ENCODE results near the gene TMTC1. TPM values are rescaled to one million over a fixed set of nuclear protein-coding genes. Genes with fewer than 3 reads are reported as not detected.

Gene TMTC1
- total RNA-seq, 1 donor from 2014 or later = 16.1 TPM

GRCh38 chr12:29655861-29656260, 127.9 kb downstream of the TMTC1 start:
- no peaks in the 10 kb centered on the region for H3F3A ChIP-seq (ENCODE audit: low read depth)
- H3K9ac ChIP-seq = no peak overlapping the region
- H2AFZ ChIP-seq (replicated peaks) = no peak overlapping the region
- H3K4me2 ChIP-seq = no peak overlapping the region
- Mint-ChIP-seq H3K27ac (no peak overlapping the region), H3K36me3 (peaks cover 33% of the 10 kb centered on the region), H3K27me3 (ENCODE audit: insufficient read depth, low read depth) (no peaks in the 10 kb centered on the region), H3K4me1 (peaks cover 7% of the 10 kb centered on the region), H3K4me3 (no peak overlapping the region), H3K9me3 (peaks cover 2% of the 10 kb centered on the region)
- no peak overlapping the region for H3K4me3 ChIP-seq
- no peaks in the 10 kb centered on the region for H3K4me1 ChIP-seq
- no peaks in the 10 kb centered on the region for H4K20me1 ChIP-seq (ENCODE audit: low read depth)
- H3K27me3 ChIP-seq = no peaks in the 10 kb centered on the region
- H3K27ac ChIP-seq = no peak overlapping the region
- H3K36me3 ChIP-seq = no peaks in the 10 kb centered on the region
- H3K79me2 ChIP-seq (ENCODE audit: low read depth) = no peaks in the 10 kb centered on the region
- TF ChIP-seq EZH2 (IDR thresholded peaks at IDR 0.05) (no peak), EZH2phosphoT487 (IDR thresholded peaks at IDR 0.05) (no peak)
- TF ChIP-seq, protein P1, sequence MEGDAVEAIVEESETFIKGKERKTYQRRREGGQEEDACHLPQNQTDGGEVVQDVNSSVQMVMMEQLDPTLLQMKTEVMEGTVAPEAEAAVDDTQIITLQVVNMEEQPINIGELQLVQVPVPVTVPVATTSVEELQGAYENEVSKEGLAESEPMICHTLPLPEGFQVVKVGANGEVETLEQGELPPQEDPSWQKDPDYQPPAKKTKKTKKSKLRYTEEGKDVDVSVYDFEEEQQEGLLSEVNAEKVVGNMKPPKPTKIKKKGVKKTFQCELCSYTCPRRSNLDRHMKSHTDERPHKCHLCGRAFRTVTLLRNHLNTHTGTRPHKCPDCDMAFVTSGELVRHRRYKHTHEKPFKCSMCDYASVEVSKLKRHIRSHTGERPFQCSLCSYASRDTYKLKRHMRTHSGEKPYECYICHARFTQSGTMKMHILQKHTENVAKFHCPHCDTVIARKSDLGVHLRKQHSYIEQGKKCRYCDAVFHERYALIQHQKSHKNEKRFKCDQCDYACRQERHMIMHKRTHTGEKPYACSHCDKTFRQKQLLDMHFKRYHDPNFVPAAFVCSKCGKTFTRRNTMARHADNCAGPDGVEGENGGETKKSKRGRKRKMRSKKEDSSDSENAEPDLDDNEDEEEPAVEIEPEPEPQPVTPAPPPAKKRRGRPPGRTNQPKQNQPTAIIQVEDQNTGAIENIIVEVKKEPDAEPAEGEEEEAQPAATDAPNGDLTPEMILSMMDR (IDR thresholded peaks at IDR 0.05) = no peak
- H3K9me3 ChIP-seq (ENCODE audit: low read depth) = no peaks in the 10 kb centered on the region
- DNase-seq (ENCODE audit: low spot score) = no peak

DNA sequence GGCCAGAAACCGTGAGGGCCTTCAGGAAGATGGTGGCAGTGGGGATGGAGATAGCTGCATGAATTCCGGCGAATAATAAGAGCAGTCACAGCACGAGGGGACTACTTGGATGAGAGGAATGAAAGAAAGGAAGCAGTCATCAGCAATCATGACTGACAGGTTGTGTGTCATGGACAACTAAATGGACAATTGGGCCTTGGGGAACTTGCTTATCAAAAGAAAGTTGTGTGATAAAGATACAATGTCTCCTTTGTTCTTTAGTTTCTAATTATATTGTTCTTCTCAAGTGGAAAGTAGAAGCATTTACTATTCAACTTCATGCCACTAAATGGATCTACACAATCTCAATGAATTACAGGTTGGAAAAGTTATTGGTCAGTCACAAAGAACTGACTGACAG, 130.5 kb downstream of the TMTC1 start:
- peaks cover 36% of the 10 kb centered on the region for H3K36me3 Mint-ChIP-seq
- H3K4me3 Mint-ChIP-seq = no peak overlapping the region
- Histone ChIP-seq H3K4me2 (no peak overlapping the region), H3K9me3 (ENCODE audit: low read depth) (no peaks in the 10 kb centered on the region), H3K4me1 (no peaks in the 10 kb centered on the region), H3K4me3 (no peak overlapping the region), H3K79me2 (ENCODE audit: low read depth) (no peaks in the 10 kb centered on the region), H3K36me3 (no peaks in the 10 kb centered on the region), H2AFZ (replicated peaks) (no peak overlapping the region), H3K27ac (no peak overlapping the region), H3K27me3 (no peaks in the 10 kb centered on the region), H4K20me1 (ENCODE audit: low read depth) (no peaks in the 10 kb centered on the region), H3K9ac (no peak overlapping the region), H3F3A (ENCODE audit: low read depth) (no peaks in the 10 kb centered on the region)
- H3K27ac Mint-ChIP-seq = no peak overlapping the region
- TF ChIP-seq, protein P1 (IDR thresholded peaks at IDR 0.05) = no peak
- TF ChIP-seq EZH2 (IDR thresholded peaks at IDR 0.05) = no peak
- TF ChIP-seq EZH2phosphoT487 (IDR thresholded peaks at IDR 0.05) = no peak
- peaks cover 7% of the 10 kb centered on the region for H3K4me1 Mint-ChIP-seq
- no peak for DNase-seq (ENCODE audit: low spot score)
- no peaks in the 10 kb centered on the region for H3K27me3 Mint-ChIP-seq (ENCODE audit: insufficient read depth, low read depth)
- H3K9me3 Mint-ChIP-seq = peaks cover 2% of the 10 kb centered on the region

GRCh38 chr12:29650371-29650770, 133.4 kb downstream of the TMTC1 start:
- Histone ChIP-seq H3F3A (ENCODE audit: low read depth) (no peaks in the 10 kb centered on the region), H4K20me1 (ENCODE audit: low read depth) (no peaks in the 10 kb centered on the region), H2AFZ (replicated peaks) (no peak overlapping the region), H3K4me3 (no peak overlapping the region), H3K27me3 (no peaks in the 10 kb centered on the region), H3K79me2 (ENCODE audit: low read depth) (no peaks in the 10 kb centered on the region), H3K4me1 (no peaks in the 10 kb centered on the region), H3K4me2 (no peak overlapping the region), H3K9me3 (ENCODE audit: low read depth) (no peaks in the 10 kb centered on the region), H3K36me3 (no peaks in the 10 kb centered on the region), H3K27ac (no peak overlapping the region), H3K9ac (no peak overlapping the region)
- Mint-ChIP-seq H3K27me3 (ENCODE audit: insufficient read depth, low read depth) (no peaks in the 10 kb centered on the region), H3K4me1 (peaks cover 7% of the 10 kb centered on the region), H3K9me3 (peaks cover 2% of the 10 kb centered on the region), H3K27ac (peak overlapping the region; percentile 15), H3K36me3 (peaks cover 28% of the 10 kb centered on the region), H3K4me3 (no peak overlapping the region)
- no peak for DNase-seq (ENCODE audit: low spot score)
- TF ChIP-seq, protein P1 (IDR thresholded peaks at IDR 0.05) = no peak
- TF ChIP-seq EZH2phosphoT487 (IDR thresholded peaks at IDR 0.05) (no peak), EZH2 (IDR thresholded peaks at IDR 0.05) (no peak)
